Fibroblast of the aortic adventitia (primary cell): ENCODE measurements around the gene PAQR4. TPM values are rescaled to one million over a fixed set of nuclear protein-coding genes. Genes with fewer than 3 reads are reported as not detected.

Source experiments
- DNase-seq: peaks from one replicate; pipeline ENCODE4 v3.0.0-alpha.2; 2010; ENCODE audit warnings: low read depth
- H3K4me3 ChIP-seq: 2 replicates; pipeline ENCODE4 v1.5.1; 2011; ENCODE audit warnings: low read depth, mild to moderate bottlenecking, control low read depth, low read length, moderate library complexity
- CTCF ChIP-seq: IDR thresholded peaks from 2 replicates; pipeline ENCODE4 v1.5.1; 2011; ENCODE audit warnings: mild to moderate bottlenecking, low read length, control low read depth, inconsistent platforms; ENCODE audit not compliant: insufficient read depth
- total RNA-seq: library from RNA; depleted of rRNA; stranded (reverse); fragments of >200 nt; gene quantifications from 2 replicates; pipeline ENCODE4 v1.2.3, GENCODE V29; 2012; ENCODE audit warnings: low replicate concordance

Gene PAQR4
- total RNA-seq, 1 donor: 13.8 TPM

- no peak for TF ChIP-seq CTCF
- DNase-seq: no peak
- H3K4me3 ChIP-seq: no peak overlapping the region
Observed at GRCh38 chr16:2946649-2947048, 22.5 kb upstream of the PAQR4 start.

- no peak for DNase-seq
- no peak overlapping the region for H3K4me3 ChIP-seq
- no peak for TF ChIP-seq CTCF
Observed at GRCh38 chr16:2948807-2949704, 20.1 kb upstream of the PAQR4 start.

GRCh38 chr16:2949705-2950352 is 19.3 kb upstream of the PAQR4 start:
- no peak for DNase-seq
- no peak for TF ChIP-seq CTCF
- no peak overlapping the region for H3K4me3 ChIP-seq

GRCh38 chr16:2950353-2950724 is 18.8 kb upstream of the PAQR4 start:
- H3K4me3 ChIP-seq: no peak overlapping the region
- no peak for DNase-seq
- TF ChIP-seq CTCF: no peak

- no peak for DNase-seq
- H3K4me3 ChIP-seq: no peak overlapping the region
- TF ChIP-seq CTCF: no peak
Observed at GRCh38 chr16:2950773-2951172, 18.4 kb upstream of the PAQR4 start.

GRCh38 chr16:2952679-2953078 is 16.5 kb upstream of the PAQR4 start:
- H3K4me3 ChIP-seq: no peak overlapping the region
- no peak for TF ChIP-seq CTCF
- DNase-seq: no peak
